Hepatocyte (in vitro differentiated cells): Measurements from ENCODE around the gene KRT16.

Source experiments
- EZH2 ChIP-seq: fragments of 200-600 bp; sonication (generic); IDR thresholded peaks from 2 replicates; pipeline ENCODE4 v1.6.1; 2016; ENCODE audit warnings: antibody characterized with exemption, mild to moderate bottlenecking, borderline replicate concordance
- EZH2phosphoT487 ChIP-seq: fragments of 200-600 bp; sonication (generic); IDR thresholded peaks from one replicate; pipeline ENCODE4 v1.6.1; 2018; ENCODE audit warnings: antibody characterized with exemption, mild to moderate bottlenecking, low read depth, moderate library complexity; ENCODE audit not compliant: unreplicated experiment, severe bottlenecking

DNA sequence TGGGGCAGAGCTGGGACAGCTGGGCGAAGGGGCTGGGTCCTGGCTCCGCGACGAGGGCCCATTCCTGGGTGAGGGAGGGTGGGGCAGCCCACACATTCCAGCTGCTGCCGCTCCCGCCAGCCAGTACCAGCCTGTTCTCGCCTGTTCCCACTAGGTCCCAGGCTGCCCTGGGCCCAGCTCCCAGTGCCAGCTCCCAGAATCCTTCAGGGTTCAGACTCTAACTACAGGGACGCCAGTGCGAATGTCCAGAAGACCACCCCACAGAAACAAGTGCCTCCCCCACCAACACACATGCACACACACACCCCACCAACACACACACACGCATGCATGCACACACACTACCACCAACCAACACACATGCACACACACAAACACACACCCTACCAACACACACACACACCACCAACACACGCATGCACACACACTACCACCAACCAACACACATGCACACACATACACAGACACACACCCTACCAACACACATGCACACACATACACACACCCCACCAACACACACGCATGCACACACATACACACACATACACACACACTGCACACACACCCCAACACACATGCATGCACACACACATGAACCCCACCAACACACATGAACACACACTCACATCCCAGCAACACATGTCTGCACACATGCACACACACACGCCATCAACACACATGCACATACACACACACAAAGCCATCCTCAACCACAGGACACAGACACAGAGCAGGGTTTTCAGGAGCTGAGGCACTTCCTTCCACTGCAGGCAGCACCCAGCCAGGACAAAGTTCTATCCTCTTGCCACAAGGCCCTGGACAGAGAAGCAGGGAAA lies 39.3 kb upstream of the KRT16 start:
- TF ChIP-seq EZH2phosphoT487 (no peak), EZH2 (no peak)
